Mucosa of descending colon (tissue), 3 donors: ENCODE results near the gene SNX3. TPM values are rescaled to one million over a fixed set of nuclear protein-coding genes. Genes with fewer than 3 reads are reported as not detected.

Experiments used
- ATAC-seq: fragments of 200-7000 bp; cut with Tn5 transposase; one replicate; pipeline ENCODE4 v1.9.1; 2020; ENCODE audit warnings: mild to moderate bottlenecking, moderate library complexity
- DNase-seq, 3 donors: peaks; one replicate each; pipeline ENCODE4 v3.0.0-alpha.2; 2020
- H3K36me3 ChIP-seq: fragments of 200-600 bp; one replicate; pipeline ENCODE4 v1.8.0; 2021; ENCODE audit warnings: low read depth, mild to moderate bottlenecking
- H3K4me1 ChIP-seq: fragments of 200-600 bp; one replicate; pipeline ENCODE4 v1.8.0; 2021; ENCODE audit warnings: low read depth, mild to moderate bottlenecking
- H3K4me3 ChIP-seq: fragments of 200-600 bp; one replicate; pipeline ENCODE4 v1.8.0; 2021; ENCODE audit warnings: mild to moderate bottlenecking
- H3K9me3 ChIP-seq: fragments of 200-600 bp; one replicate; pipeline ENCODE4 v1.8.0; 2021; ENCODE audit warnings: mild to moderate bottlenecking
- CTCF ChIP-seq: fragments of 200-600 bp; IDR thresholded peaks from one replicate; pipeline ENCODE4 v1.8.0; 2022; ENCODE audit warnings: antibody characterized with exemption, mild to moderate bottlenecking
- intact Hi-C, 2 donors: fragments of 100-400 bp; cut with DNase I in 1 of 2; cut with micrococcal nuclease in 1 of 2; formaldehyde crosslinking; loops; one replicate each; pipeline versions ENCODE4 v1.11.0 to v1.11.1; 2022; cut with DNase I, micrococcal nuclease
- total RNA-seq, 3 donors: library from RNA; stranded (reverse); fragmentation: NEBNext Ultra II Directional in 2 of 3; extraction: Animal tissue kit (Norgen Biotek cat#: 25700) in 2 of 3; gene quantifications; one replicate each; pipeline versions ENCODE4 v1.2.1 to v1.2.4, GENCODE V29; 2021 to 2023
- donor health status: DM: no; HTN: no; CAD: no; lungs with moderate emphysema.
- donor health status: DM: no; HTN: no; CAD: no.
- donor health status: DM: no; HTN: yes; CAD: no.

Gene SNX3
- total RNA-seq, 3 donors from 2014 or later, result 97.8 to 139 (median 103) TPM

GRCh38 chr6:108167449-108168089 is 93.3 kb downstream of the SNX3 start:
- intact Hi-C loops, result no loop called here
- H3K4me1 ChIP-seq, result peaks cover 35% of the 10 kb centered on the region
- no peak for DNase-seq
- no peak for TF ChIP-seq CTCF
- peak; percentile 6 for ATAC-seq
- no peaks in the 10 kb centered on the region for H3K36me3 ChIP-seq
- H3K9me3 ChIP-seq, result no peaks in the 10 kb centered on the region
- no peak overlapping the region for H3K4me3 ChIP-seq

- intact Hi-C loops, result no loop called here
- H3K4me1 ChIP-seq, result peaks cover 35% of the 10 kb centered on the region
- no peak overlapping the region for H3K4me3 ChIP-seq
- H3K9me3 ChIP-seq, result no peaks in the 10 kb centered on the region
- DNase-seq (no peak), ATAC-seq (no peak)
- H3K36me3 ChIP-seq, result no peaks in the 10 kb centered on the region
- no peak for TF ChIP-seq CTCF
Measured at GRCh38 chr6:108166664-108167448, 94.0 kb downstream of the SNX3 start.

- Histone ChIP-seq H3K4me1 (peaks cover 35% of the 10 kb centered on the region), H3K4me3 (no peak within 1 kb of the TSS), H3K9me3 (no peaks in the 10 kb centered on the region), H3K36me3 (no peaks in the 10 kb centered on the region)
- intact Hi-C loops, result no loop called here
- TF ChIP-seq CTCF, result no peak
- DNase-seq (no peak), ATAC-seq (no peak)
Measured at GRCh38 chr6:108165714-108166663, 94.9 kb downstream of the SNX3 start, which contains the start of gene NR2E1. Gene NR2E1, plus strand, starts transcription at chr6:108166022. Its CDS starts 744 bp downstream, at chr6:108166766.

GRCh38 chr6:108164815-108165706 is 95.8 kb downstream of the SNX3 start:
- no peak for TF ChIP-seq CTCF
- intact Hi-C loops, result no loop called here
- no peak overlapping the region for H3K4me3 ChIP-seq

GRCh38 chr6:108164543-108164814 is 96.4 kb downstream of the SNX3 start:
- TF ChIP-seq CTCF, result no peak
- Histone ChIP-seq H3K4me1 (peaks cover 32% of the 10 kb centered on the region), H3K36me3 (no peaks in the 10 kb centered on the region), H3K9me3 (no peaks in the 10 kb centered on the region), H3K4me3 (no peak overlapping the region)
- intact Hi-C loops, result no loop called here
- ATAC-seq (no peak), DNase-seq (no peak)

More at GRCh38 chr6:108164815-108165706, 95.8 kb downstream of the SNX3 start:
- peaks cover 34% of the 10 kb centered on the region for H3K4me1 ChIP-seq
- DNase-seq (no peak), ATAC-seq (no peak)
- H3K36me3 ChIP-seq, result no peaks in the 10 kb centered on the region
- H3K9me3 ChIP-seq, result no peaks in the 10 kb centered on the region
